CD4-positive, alpha-beta T cell (primary cell): ENCODE measurements around the gene ALPK1. TPM values are rescaled to one million over a fixed set of nuclear protein-coding genes. Genes with fewer than 3 reads are reported as not detected.
A peak's percentile ranks its signal among the peaks of the same experiment; 100 is the strongest.

ENCODE experiments used
- ATAC-seq: fragments of 200-7000 bp; cut with Tn5 transposase; one replicate; pipeline ENCODE4 v1.10.0; 2022; ENCODE audit warnings: mild to moderate bottlenecking; ENCODE audit not compliant: poor library complexity
- CTCF ChIA-PET: fragments of 350-600 bp; sonication (Branson Sonifier 250); formaldehyde crosslinking; loops from one replicate; lab custom pipeline; 2021; ENCODE audit warnings: antibody characterized with exemption, inconsistent platforms; lab: Charles Lee
- POLR2A ChIA-PET: fragments of 350-600 bp; sonication (Branson Sonifier 250); formaldehyde crosslinking; loops from one replicate; lab custom pipeline; 2021; ENCODE audit warnings: antibody characterized with exemption, inconsistent platforms; lab: Charles Lee
- DNase-seq, 14 experiments: peaks; one replicate each; pipeline ENCODE4 v3.0.0-alpha.2; 2013 to 2020; ENCODE audit warnings: mixed read lengths in 2 of 14
- H3K27ac ChIP-seq, 2 donors: one replicate each; pipeline versions ENCODE4 v1.5.1 to v1.7.0; 2013; ENCODE audit warnings: low read length in 2 of 2, low read depth in 1 of 2, mild to moderate bottlenecking in 1 of 2
- H3K27me3 ChIP-seq, 2 experiments: 1 replicate in 1 of 2; 2 replicates in 1 of 2; pipeline versions ENCODE4 v1.6.1 to v1.7.0; 2013; ENCODE audit warnings: low read length in 2 of 2, control low read depth in 1 of 2, mild to moderate bottlenecking in 1 of 2, moderate library complexity in 1 of 2; ENCODE audit not compliant: insufficient read depth in 2 of 2, control insufficient read depth in 1 of 2
- H3K36me3 ChIP-seq: one replicate; pipeline ENCODE4 v1.6.1; 2013; ENCODE audit warnings: low read length, control low read depth; ENCODE audit not compliant: insufficient read depth
- H3K4me1 ChIP-seq: one replicate; pipeline ENCODE4 v1.6.1; 2013; ENCODE audit warnings: low read length, control low read depth; ENCODE audit not compliant: insufficient read depth
- H3K4me3 ChIP-seq: one replicate; pipeline ENCODE4 v1.5.1; 2013; ENCODE audit warnings: mild to moderate bottlenecking, low read length, moderate library complexity
- H3K9me3 ChIP-seq, 2 experiments: 1 replicate in 1 of 2; 2 replicates in 1 of 2; pipeline versions ENCODE4 v1.6.1 to v1.7.0; 2013; ENCODE audit warnings: low read length in 2 of 2, mild to moderate bottlenecking in 2 of 2, control low read depth in 1 of 2, moderate library complexity in 1 of 2; ENCODE audit not compliant: control insufficient read depth in 1 of 2, insufficient read depth in 1 of 2
- H3K27ac Mint-ChIP-seq: one replicate; pipeline ENCODE4 v1.8.0; 2020; ENCODE audit warnings: mixed read lengths
- H3K27me3 Mint-ChIP-seq: one replicate; pipeline ENCODE4 v1.8.0; 2021; ENCODE audit warnings: mixed read lengths
- H3K36me3 Mint-ChIP-seq: one replicate; pipeline ENCODE4 v1.8.0; 2021; ENCODE audit warnings: low read depth, mixed read lengths
- H3K4me1 Mint-ChIP-seq: one replicate; pipeline ENCODE4 v1.8.0; 2021; ENCODE audit warnings: low read depth, mixed read lengths
- H3K4me3 Mint-ChIP-seq: one replicate; pipeline ENCODE4 v1.8.0; 2020; ENCODE audit warnings: mild to moderate bottlenecking, mixed read lengths
- H3K9me3 Mint-ChIP-seq: one replicate; pipeline ENCODE4 v1.8.0; 2020; ENCODE audit warnings: mixed read lengths
- intact Hi-C, 2 experiments: fragments of 100-400 bp; cut with DNase I in 1 of 2; cut with micrococcal nuclease in 1 of 2; formaldehyde crosslinking; loops; one replicate each; pipeline versions ENCODE4 v1.15.1 to v1.9.0; 2023 to 2025; cut with DNase I, micrococcal nuclease
- total RNA-seq, 174 experiments: library from RNA in 2 of 174; stranded (reverse) in 2 of 174; gene quantifications; one replicate each; pipeline ENCODE4 v1.2.3 and lab custom pipeline; 2021 to 2026
- TF ChIP-seq, protein P1 (sequence below): fragments of 200-600 bp; IDR thresholded peaks from one replicate; pipeline ENCODE4 v1.8.0; 2022; ENCODE audit warnings: antibody characterized with exemption, mild to moderate bottlenecking

The ALPK1 gene
- total RNA-seq, 2 experiments from 2014 or later: 8.2 to 9.5 TPM

DNA sequence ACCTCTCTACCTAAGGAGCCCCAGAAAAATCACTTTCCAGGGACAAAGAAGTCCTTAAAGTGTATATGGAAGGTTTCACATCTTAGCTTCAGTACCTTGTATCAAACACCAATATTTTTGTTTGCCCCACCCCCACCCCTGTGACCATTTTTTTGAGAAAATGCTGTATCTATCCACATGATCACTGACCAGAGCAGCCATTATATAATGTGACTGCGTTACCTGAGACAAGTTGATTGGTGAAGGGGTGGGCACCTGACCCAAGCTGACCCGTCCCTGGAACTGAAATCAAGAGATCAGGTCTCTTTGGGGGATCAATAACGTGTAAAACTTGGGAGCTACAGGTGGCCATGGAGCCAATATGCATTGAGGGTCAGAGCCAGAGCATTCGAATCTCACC lies 22.2 kb upstream of the ALPK1 start:
- Histone ChIP-seq H3K4me3 (no peak overlapping the region), H3K36me3 (peaks cover 32% of the 10 kb centered on the region), H3K4me1 (peaks cover 5% of the 10 kb centered on the region), H3K27me3 (no peaks in the 10 kb centered on the region), H3K9me3 (no peaks in the 10 kb centered on the region), H3K27ac (no peak overlapping the region)
- TF ChIP-seq, protein P1, sequence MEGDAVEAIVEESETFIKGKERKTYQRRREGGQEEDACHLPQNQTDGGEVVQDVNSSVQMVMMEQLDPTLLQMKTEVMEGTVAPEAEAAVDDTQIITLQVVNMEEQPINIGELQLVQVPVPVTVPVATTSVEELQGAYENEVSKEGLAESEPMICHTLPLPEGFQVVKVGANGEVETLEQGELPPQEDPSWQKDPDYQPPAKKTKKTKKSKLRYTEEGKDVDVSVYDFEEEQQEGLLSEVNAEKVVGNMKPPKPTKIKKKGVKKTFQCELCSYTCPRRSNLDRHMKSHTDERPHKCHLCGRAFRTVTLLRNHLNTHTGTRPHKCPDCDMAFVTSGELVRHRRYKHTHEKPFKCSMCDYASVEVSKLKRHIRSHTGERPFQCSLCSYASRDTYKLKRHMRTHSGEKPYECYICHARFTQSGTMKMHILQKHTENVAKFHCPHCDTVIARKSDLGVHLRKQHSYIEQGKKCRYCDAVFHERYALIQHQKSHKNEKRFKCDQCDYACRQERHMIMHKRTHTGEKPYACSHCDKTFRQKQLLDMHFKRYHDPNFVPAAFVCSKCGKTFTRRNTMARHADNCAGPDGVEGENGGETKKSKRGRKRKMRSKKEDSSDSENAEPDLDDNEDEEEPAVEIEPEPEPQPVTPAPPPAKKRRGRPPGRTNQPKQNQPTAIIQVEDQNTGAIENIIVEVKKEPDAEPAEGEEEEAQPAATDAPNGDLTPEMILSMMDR: no peak
- H3K27me3 Mint-ChIP-seq: no peaks in the 10 kb centered on the region
- POLR2A ChIA-PET: interaction anchor here (1.1 to 3.4 kb wide), 2 partner anchors 10 to 11 kb away, joined by 3 to 10 read pairs; partner anchors contain the start of gene TIFA
- intact Hi-C loops: no loop called here
- H3K4me3 Mint-ChIP-seq: no peak overlapping the region
- H3K9me3 Mint-ChIP-seq: no peaks in the 10 kb centered on the region
- no peak for DNase-seq
- peaks cover 35% of the 10 kb centered on the region for H3K4me1 Mint-ChIP-seq
- CTCF ChIA-PET: no interaction called here
- peaks cover 35% of the 10 kb centered on the region for H3K36me3 Mint-ChIP-seq
- no peak for ATAC-seq
- no peak overlapping the region for H3K27ac Mint-ChIP-seq

DNA sequence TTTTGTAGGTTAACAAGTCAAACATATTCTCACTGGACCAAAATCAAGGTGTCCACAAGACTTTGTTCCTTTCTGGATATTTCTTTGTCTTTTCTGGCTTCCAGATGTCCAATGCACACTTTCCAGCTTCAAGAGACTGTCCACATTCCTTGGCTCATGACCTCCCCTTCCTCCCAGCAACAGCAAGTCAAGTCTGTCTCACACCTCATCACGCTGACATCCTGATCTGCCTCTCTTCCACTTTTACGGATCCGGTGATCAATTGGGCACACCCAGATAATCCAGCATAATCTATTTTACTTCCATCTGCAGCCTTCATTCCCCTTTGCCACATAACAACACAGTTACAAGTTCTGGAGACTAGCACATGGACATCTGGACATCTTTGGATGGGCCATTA lies 21.1 kb upstream of the ALPK1 start:
- no peak overlapping the region for H3K4me3 ChIP-seq
- ChIA-PET POLR2A (interaction anchor here (1.0 to 3.4 kb wide), 2 partner anchors 10 to 21 kb away, joined by 3 to 10 read pairs; partner anchors contain the start of genes ALPK1 and TIFA), CTCF (no interaction called here)
- Mint-ChIP-seq H3K27me3 (no peaks in the 10 kb centered on the region), H3K36me3 (peaks cover 35% of the 10 kb centered on the region), H3K9me3 (no peaks in the 10 kb centered on the region), H3K4me3 (no peak overlapping the region), H3K27ac (peak overlapping the region; percentile 13), H3K4me1 (peaks cover 47% of the 10 kb centered on the region)
- DNase-seq (no peak), ATAC-seq (no peak)
- H3K4me1 ChIP-seq: peaks cover 9% of the 10 kb centered on the region
- H3K27ac ChIP-seq: no peak overlapping the region
- H3K36me3 ChIP-seq: peaks cover 32% of the 10 kb centered on the region
- intact Hi-C loops: no loop called here
- TF ChIP-seq, protein P1: no peak
- no peaks in the 10 kb centered on the region for H3K27me3 ChIP-seq
- H3K9me3 ChIP-seq: no peaks in the 10 kb centered on the region

DNA sequence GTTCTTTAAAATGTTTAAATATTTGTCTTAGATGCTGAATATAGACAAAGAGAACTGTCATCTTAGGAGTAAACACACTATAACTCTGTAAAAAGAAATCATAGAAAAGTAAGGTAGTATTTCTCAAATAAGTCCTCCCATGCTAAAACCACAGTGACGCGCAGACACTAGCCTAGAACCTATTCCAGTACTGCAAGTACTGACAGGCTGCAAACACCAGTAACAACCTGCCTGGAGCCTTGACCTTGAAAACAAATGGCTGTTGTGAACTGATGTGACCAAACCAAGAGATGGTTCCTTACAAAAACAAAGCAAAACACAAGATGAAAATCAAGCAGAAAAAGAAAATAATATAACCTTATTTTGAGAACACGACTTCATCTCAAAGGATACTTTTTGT lies 19.9 kb upstream of the ALPK1 start:
- peak overlapping the region; percentile 87 for H3K27ac Mint-ChIP-seq

More for the DNA sequence above, 19.9 kb upstream of the ALPK1 start:
- H3K36me3 Mint-ChIP-seq: peaks cover 41% of the 10 kb centered on the region
- H3K4me3 ChIP-seq: no peak overlapping the region
- H3K4me1 ChIP-seq: peaks cover 9% of the 10 kb centered on the region
- H3K4me3 Mint-ChIP-seq: no peak overlapping the region
- H3K27me3 ChIP-seq: no peaks in the 10 kb centered on the region
- H3K9me3 Mint-ChIP-seq: peaks cover 2% of the 10 kb centered on the region
- H3K27ac ChIP-seq: no peak overlapping the region
- DNase-seq (no peak), ATAC-seq (no peak)
- ChIA-PET POLR2A (interaction anchor here (0.6 to 0.9 kb wide), 2 partner anchors 9 to 137 kb away, joined by 3 to 4 read pairs; partner anchors contain the start of gene TIFA), CTCF (no interaction called here)
- H3K4me1 Mint-ChIP-seq: peaks cover 58% of the 10 kb centered on the region
- TF ChIP-seq, protein P1: no peak
- H3K9me3 ChIP-seq: no peaks in the 10 kb centered on the region
- H3K27me3 Mint-ChIP-seq: no peaks in the 10 kb centered on the region
- H3K36me3 ChIP-seq: peaks cover 35% of the 10 kb centered on the region
- intact Hi-C loops: no loop called here
